ENCODE results near the gene ROR1.

The ROR1 gene

GRCh38 chr1:64036549-64036948 lies 262.7 kb downstream of the ROR1 start:
- TF ChIP-seq MYC (IDR thresholded peaks at IDR 0.05; ENCODE audit: low read depth, low read length) (no peak), POLR2A (IDR thresholded peaks at IDR 0.05; ENCODE audit: extremely low read depth, insufficient read length) (no peak), MAX (IDR thresholded peaks at IDR 0.05; ENCODE audit: low read depth, low read length) (no peak), CTCF (IDR thresholded peaks at IDR 0.05; ENCODE audit: low read depth, low read length) (no peak)
- no peak for DNase-seq (ENCODE audit: low read depth)
- H3K4me3 ChIP-seq (ENCODE audit: low read depth, low read length): no peak overlapping the region

- H3K4me3 ChIP-seq (ENCODE audit: low read depth, low read length): no peak overlapping the region
- DNase-seq (ENCODE audit: low read depth): no peak
- TF ChIP-seq POLR2A (IDR thresholded peaks at IDR 0.05; ENCODE audit: extremely low read depth, insufficient read length) (no peak), MAX (IDR thresholded peaks at IDR 0.05; ENCODE audit: low read depth, low read length) (no peak), MYC (IDR thresholded peaks at IDR 0.05; ENCODE audit: low read depth, low read length) (no peak), CTCF (IDR thresholded peaks at IDR 0.05; ENCODE audit: low read depth, low read length) (no peak)
Observed at GRCh38 chr1:64038119-64038518, 264.3 kb downstream of the ROR1 start.

GRCh38 chr1:64038965-64039364 lies 265.1 kb downstream of the ROR1 start:
- TF ChIP-seq MAX (IDR thresholded peaks at IDR 0.05; ENCODE audit: low read depth, low read length): no peak
- no peak for TF ChIP-seq CTCF (IDR thresholded peaks at IDR 0.05; ENCODE audit: low read depth, low read length)
- TF ChIP-seq POLR2A (IDR thresholded peaks at IDR 0.05; ENCODE audit: extremely low read depth, insufficient read length): no peak
- no peak for TF ChIP-seq MYC (IDR thresholded peaks at IDR 0.05; ENCODE audit: low read depth, low read length)
- H3K4me3 ChIP-seq (ENCODE audit: low read depth, low read length): no peak overlapping the region
- DNase-seq (ENCODE audit: low read depth): no peak

- DNase-seq (ENCODE audit: low read depth): no peak
- TF ChIP-seq CTCF (IDR thresholded peaks at IDR 0.05; ENCODE audit: low read depth, low read length): no peak
- no peak for TF ChIP-seq MYC (IDR thresholded peaks at IDR 0.05; ENCODE audit: low read depth, low read length)
- no peak for TF ChIP-seq POLR2A (IDR thresholded peaks at IDR 0.05; ENCODE audit: extremely low read depth, insufficient read length)
- no peak for TF ChIP-seq MAX (IDR thresholded peaks at IDR 0.05; ENCODE audit: low read depth, low read length)
- H3K4me3 ChIP-seq (ENCODE audit: low read depth, low read length): no peak overlapping the region
Observed at GRCh38 chr1:64039390-64039926, 265.6 kb downstream of the ROR1 start.

- DNase-seq (ENCODE audit: low read depth): no peak
- H3K4me3 ChIP-seq (ENCODE audit: low read depth, low read length): no peak overlapping the region
- TF ChIP-seq MAX (IDR thresholded peaks at IDR 0.05; ENCODE audit: low read depth, low read length) (no peak), CTCF (IDR thresholded peaks at IDR 0.05; ENCODE audit: low read depth, low read length) (no peak), MYC (IDR thresholded peaks at IDR 0.05; ENCODE audit: low read depth, low read length) (no peak), POLR2A (IDR thresholded peaks at IDR 0.05; ENCODE audit: extremely low read depth, insufficient read length) (no peak)
Observed at GRCh38 chr1:64041371-64042131, 267.7 kb downstream of the ROR1 start.
